WTC11 (cell line): ENCODE measurements around the gene PDE4A. TPM values are rescaled to one million over a fixed set of nuclear protein-coding genes. Genes with fewer than 3 reads are reported as not detected.
A peak's percentile ranks its signal among the peaks of the same experiment; 100 is the strongest.

Experiments used
- AFF4 ChIP-seq: sonication (generic); formaldehyde crosslinking; IDR thresholded peaks from 2 replicates; pipeline ENCODE4 v1.8.1; 2023; ENCODE audit warnings: mild to moderate bottlenecking, missing genetic modification reagents, borderline replicate concordance
- ATF6 ChIP-seq: sonication (generic); formaldehyde crosslinking; IDR thresholded peaks from 2 replicates; pipeline ENCODE4 v1.8.1; 2023; ENCODE audit warnings: mild to moderate bottlenecking, missing genetic modification reagents
- CTCF ChIP-seq: fragments of 200-600 bp; IDR thresholded peaks from 2 replicates; pipeline ENCODE4 v1.8.0; 2022; ENCODE audit warnings: antibody characterized with exemption
- E2F5 ChIP-seq: sonication (generic); formaldehyde crosslinking; IDR thresholded peaks from 2 replicates; pipeline ENCODE4 v1.8.1; 2022; ENCODE audit warnings: mild to moderate bottlenecking, moderate library complexity, missing genetic modification reagents
- ELF4 ChIP-seq: sonication (generic); formaldehyde crosslinking; IDR thresholded peaks from 2 replicates; pipeline ENCODE4 v1.8.1; 2022; ENCODE audit warnings: low read depth, mild to moderate bottlenecking, moderate library complexity, missing genetic modification reagents
- ESRRA ChIP-seq: sonication (generic); formaldehyde crosslinking; IDR thresholded peaks from 2 replicates; pipeline ENCODE4 v1.8.1; 2022; ENCODE audit warnings: mild to moderate bottlenecking, missing genetic modification reagents, borderline replicate concordance
- ETV6 ChIP-seq: sonication (generic); formaldehyde crosslinking; IDR thresholded peaks from 2 replicates; pipeline ENCODE4 v1.8.1; 2022; ENCODE audit warnings: mild to moderate bottlenecking, missing genetic modification reagents
- FOXJ3 ChIP-seq: sonication (generic); formaldehyde crosslinking; IDR thresholded peaks from 2 replicates; pipeline ENCODE4 v1.9.0; 2021; ENCODE audit warnings: missing genetic modification reagents, mild to moderate bottlenecking, borderline replicate concordance
- MAX ChIP-seq: sonication (generic); formaldehyde crosslinking; IDR thresholded peaks from 2 replicates; pipeline ENCODE4 v1.8.0; 2022; ENCODE audit warnings: mild to moderate bottlenecking, missing genetic modification reagents
- MLX ChIP-seq: sonication (generic); formaldehyde crosslinking; IDR thresholded peaks from 2 replicates; pipeline ENCODE4 v1.8.1; 2023; ENCODE audit warnings: mild to moderate bottlenecking, missing genetic modification reagents, moderate library complexity
- MXD4 ChIP-seq: fragments of 250-450 bp; sonication (Bioruptor Pico); IDR thresholded peaks from 2 replicates; pipeline ENCODE4 v1.8.0; 2021; ENCODE audit warnings: mild to moderate bottlenecking, moderate library complexity, borderline replicate concordance
- MYBL2 ChIP-seq: sonication (generic); formaldehyde crosslinking; IDR thresholded peaks from 2 replicates; pipeline ENCODE4 v1.8.1; 2023; ENCODE audit warnings: mild to moderate bottlenecking, moderate library complexity, missing genetic modification reagents
- NR1H2 ChIP-seq: sonication (generic); formaldehyde crosslinking; IDR thresholded peaks from 2 replicates; pipeline ENCODE4 v1.9.0; 2021; ENCODE audit warnings: mild to moderate bottlenecking, moderate library complexity, missing genetic modification reagents
- NR3C1 ChIP-seq: sonication (generic); formaldehyde crosslinking; conservative IDR thresholded peaks from 2 replicates; pipeline ENCODE4 v1.8.1; 2023; ENCODE audit warnings: low read depth, mild to moderate bottlenecking, missing genetic modification reagents
- PREB ChIP-seq: sonication (generic); formaldehyde crosslinking; IDR thresholded peaks from 2 replicates; pipeline ENCODE4 v1.8.1; 2022; ENCODE audit warnings: mild to moderate bottlenecking, missing genetic modification reagents, moderate library complexity, borderline replicate concordance
- RELA ChIP-seq: sonication (generic); formaldehyde crosslinking; IDR thresholded peaks from 2 replicates; pipeline ENCODE4 v1.8.1; 2022; ENCODE audit warnings: missing genetic modification reagents, mild to moderate bottlenecking, borderline replicate concordance
- SP1 ChIP-seq: sonication (generic); formaldehyde crosslinking; conservative IDR thresholded peaks from 2 replicates; pipeline ENCODE4 v1.8.1; 2022; ENCODE audit warnings: missing genetic modification reagents
- STAT6 ChIP-seq: sonication (generic); formaldehyde crosslinking; conservative IDR thresholded peaks from 2 replicates; pipeline ENCODE4 v1.8.1; 2023; ENCODE audit warnings: mild to moderate bottlenecking, low read depth, missing genetic modification reagents, moderate library complexity
- TCF7 ChIP-seq: sonication (generic); formaldehyde crosslinking; IDR thresholded peaks from 2 replicates; pipeline ENCODE4 v1.8.0; 2022; ENCODE audit warnings: mild to moderate bottlenecking, low read depth, missing genetic modification reagents, moderate library complexity
- TEAD4 ChIP-seq: sonication (generic); formaldehyde crosslinking; IDR thresholded peaks from 2 replicates; pipeline ENCODE4 v1.8.0; 2022; ENCODE audit warnings: mild to moderate bottlenecking, missing genetic modification reagents
- ZNF232 ChIP-seq: sonication (generic); formaldehyde crosslinking; IDR thresholded peaks from 2 replicates; pipeline ENCODE4 v1.8.0; 2022; ENCODE audit warnings: mild to moderate bottlenecking, missing genetic modification reagents
- ZNF263 ChIP-seq: sonication (generic); formaldehyde crosslinking; IDR thresholded peaks from 2 replicates; pipeline ENCODE4 v1.8.1; 2022; ENCODE audit warnings: low read depth, mild to moderate bottlenecking, moderate library complexity, missing genetic modification reagents
- ZSCAN18 ChIP-seq: fragments of 250-450 bp; sonication (Bioruptor Pico); IDR thresholded peaks from 2 replicates; pipeline ENCODE4 v2.1.2; 2022; ENCODE audit warnings: mild to moderate bottlenecking, moderate library complexity
- total RNA-seq: library from RNA; stranded (reverse); gene quantifications from 3 replicates; pipeline ENCODE4 v1.2.3, GENCODE V29; 2021

PDE4A gene
- total RNA-seq, 1 experiment from 2014 or later, result 5.9 TPM

GRCh38 chr19:10503002-10503789, 82.9 kb downstream of the PDE4A start, which contains the start of gene KEAP1 (continued):
- TF ChIP-seq ZNF263 (CRISPR knock-in tag), result no peak
- no peak for TF ChIP-seq ZNF232 (CRISPR knock-in tag)
- TF ChIP-seq AFF4 (CRISPR knock-in tag), result no peak
- TF ChIP-seq ELF4 (CRISPR knock-in tag), result no peak
- no peak; the same call in 1 of the 2 replicates for TF ChIP-seq TEAD4 (CRISPR knock-in tag)
- TF ChIP-seq MXD4, result no peak
- no peak for TF ChIP-seq FOXJ3 (CRISPR knock-in tag)
- no peak for TF ChIP-seq STAT6
- TF ChIP-seq PREB, result no peak; the same call in 1 of the 2 replicates
- peak; percentile 68 for TF ChIP-seq E2F5
- TF ChIP-seq MYBL2, result no peak; the same call in 1 of the 2 replicates
- no peak; the same call in 1 of the 2 replicates for TF ChIP-seq TCF7
- TF ChIP-seq ATF6 (CRISPR knock-in tag), result no peak
- peak; percentile 3; the same call in 1 of the 2 replicates for TF ChIP-seq SP1 (CRISPR knock-in tag)
- TF ChIP-seq CTCF, result no peak
- no peak for TF ChIP-seq NR3C1
- TF ChIP-seq RELA (CRISPR knock-in tag), result no peak
- no peak for TF ChIP-seq ETV6 (CRISPR knock-in tag)
- peak; percentile 75; the same call in 1 of the 2 replicates for TF ChIP-seq ESRRA (CRISPR knock-in tag)
- no peak for TF ChIP-seq NR1H2 (CRISPR knock-in tag)
- TF ChIP-seq ZSCAN18 (CRISPR knock-in tag), result no peak
- no peak for TF ChIP-seq MLX (CRISPR knock-in tag)
- peak; percentile 88; the same call in 1 of the 2 replicates for TF ChIP-seq MAX (CRISPR knock-in tag)
